Dermis microvascular lymphatic vessel endothelial cell (primary cell): ENCODE results near the gene NRDE2. TPM values are rescaled to one million over a fixed set of nuclear protein-coding genes. Genes with fewer than 3 reads are reported as not detected.
A peak's percentile ranks its signal among the peaks of the same experiment; 100 is the strongest.

Experiments
- DNase-seq, 2 donors: peaks; one replicate each; pipeline versions ENCODE4 v3.0.0 to v3.0.0-alpha.2; 2010; ENCODE audit warnings: low read depth in 2 of 2
- total RNA-seq: library from RNA; depleted of rRNA; stranded (reverse); fragments of >200 nt; gene quantifications from 2 replicates; pipeline ENCODE4 v1.2.1, GENCODE V29; 2014

The NRDE2 gene
- total RNA-seq, 1 donor from 2014 or later: 6.4 TPM

- DNase-seq: no peak
Observed at GRCh38 chr14:90299408-90299807, 32.3 kb downstream of the NRDE2 start.

DNA sequence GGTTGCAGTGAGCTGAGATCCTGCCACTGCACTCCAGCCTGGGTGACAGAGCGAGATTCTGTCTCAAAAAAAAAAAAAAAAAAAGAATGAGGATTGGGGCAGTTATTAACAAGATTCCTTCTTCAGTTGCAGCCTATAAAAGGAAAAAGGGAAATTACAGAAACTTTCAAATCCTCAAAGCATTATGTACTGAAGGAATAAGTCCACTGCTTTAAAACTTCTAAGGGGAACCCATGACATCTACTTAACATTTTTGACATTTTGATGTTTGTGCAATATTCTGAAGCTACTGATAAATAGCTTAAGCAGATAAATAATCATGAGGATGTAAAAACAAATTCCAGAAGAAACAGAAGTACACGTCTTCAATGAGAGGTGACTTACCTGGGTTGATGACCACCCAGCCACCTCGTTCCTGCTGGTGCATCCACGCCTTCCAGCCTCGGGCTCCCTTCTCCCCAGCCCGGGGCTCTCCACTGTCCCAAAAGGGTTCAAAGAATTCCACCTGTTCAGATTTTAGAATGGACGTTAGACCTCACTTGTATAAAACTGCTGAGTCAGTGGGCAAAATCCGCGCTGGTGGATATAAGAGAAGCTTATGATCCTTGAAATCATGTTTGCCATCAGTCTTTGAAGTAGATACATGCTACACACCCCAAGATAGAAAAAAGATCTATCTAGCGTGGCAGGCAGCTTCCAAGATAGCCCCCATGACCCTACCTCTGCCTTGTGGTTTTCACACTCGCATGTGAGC lies 33.7 kb downstream of the NRDE2 start:
- DNase-seq: no peak

DNA sequence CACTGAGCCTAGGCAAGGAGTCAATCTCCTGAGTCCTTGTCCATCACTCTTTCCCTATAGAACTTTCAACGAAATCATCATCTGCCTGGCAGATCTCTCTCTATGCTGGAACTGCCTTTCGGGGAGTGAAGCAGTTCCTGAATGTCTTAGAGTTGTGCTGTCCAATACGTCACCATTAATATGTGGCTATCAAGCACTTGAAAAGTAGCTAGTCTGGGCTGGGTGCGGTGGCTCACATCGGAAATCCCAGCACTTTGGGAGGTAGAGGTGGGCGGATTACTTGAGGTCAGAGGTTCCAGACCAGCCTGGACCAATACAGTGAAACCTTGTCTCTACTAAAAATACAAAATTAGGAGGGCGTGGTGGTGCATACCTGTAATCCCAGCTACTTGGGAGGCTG lies 35.1 kb downstream of the NRDE2 start:
- DNase-seq: no peak

- DNase-seq: no peak
Observed at GRCh38 chr14:90295870-90296516, 35.7 kb downstream of the NRDE2 start.

DNA sequence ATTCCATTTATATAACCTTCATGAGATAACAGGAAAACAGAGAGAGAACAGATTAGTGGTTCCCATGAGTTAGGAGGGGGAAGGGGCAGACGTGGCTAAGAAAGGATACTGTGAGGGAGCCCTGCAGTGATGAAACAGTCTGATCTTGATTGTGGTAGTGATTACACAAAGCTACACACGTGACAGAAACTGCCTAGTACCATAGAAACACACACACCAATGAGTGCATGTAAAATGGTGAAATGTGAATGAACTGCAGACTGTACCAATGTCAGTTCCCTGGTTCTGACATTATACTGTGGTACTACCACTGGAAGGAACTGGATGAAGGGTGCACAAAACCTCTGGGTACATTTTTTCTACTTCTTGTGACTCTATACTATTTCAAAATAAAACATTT lies 36.9 kb downstream of the NRDE2 start:
- DNase-seq: no peak

- DNase-seq: no peak
Observed at GRCh38 chr14:90293766-90294730, 37.7 kb downstream of the NRDE2 start.

- DNase-seq: no peak
Observed at GRCh38 chr14:90291699-90292098, 40.0 kb downstream of the NRDE2 start.

DNA sequence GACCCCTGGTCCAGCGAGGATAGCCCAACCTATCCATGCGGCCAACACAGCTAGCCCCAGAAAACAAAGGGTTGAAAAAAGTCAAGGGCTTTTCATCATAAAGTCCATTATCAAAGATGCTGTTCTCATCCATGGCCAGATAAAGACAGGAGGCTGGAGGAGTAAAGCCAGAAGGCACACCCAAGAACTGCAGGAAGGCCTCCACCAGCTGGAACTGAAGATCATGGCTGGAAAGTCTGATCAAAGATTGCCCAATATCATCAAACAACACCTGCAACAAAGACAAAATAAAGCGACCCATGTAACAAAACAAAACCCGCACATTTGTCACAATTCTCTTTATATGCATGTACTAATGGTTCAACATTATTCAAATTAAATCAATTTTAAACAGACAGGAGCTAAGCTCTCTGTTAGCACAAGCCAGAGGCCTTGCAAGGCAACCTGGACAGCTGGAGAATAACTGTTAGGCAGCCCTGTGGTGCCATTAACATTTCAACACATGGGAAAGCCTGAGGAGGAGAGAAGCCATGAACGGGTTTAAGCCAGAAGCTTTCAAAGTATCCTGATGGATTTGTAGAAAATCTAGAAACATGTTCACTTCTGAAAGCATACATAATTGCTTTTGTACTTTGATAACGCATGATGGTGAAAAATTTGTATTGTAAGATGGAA lies 41.3 kb downstream of the NRDE2 start:
- DNase-seq: no peak

DNA sequence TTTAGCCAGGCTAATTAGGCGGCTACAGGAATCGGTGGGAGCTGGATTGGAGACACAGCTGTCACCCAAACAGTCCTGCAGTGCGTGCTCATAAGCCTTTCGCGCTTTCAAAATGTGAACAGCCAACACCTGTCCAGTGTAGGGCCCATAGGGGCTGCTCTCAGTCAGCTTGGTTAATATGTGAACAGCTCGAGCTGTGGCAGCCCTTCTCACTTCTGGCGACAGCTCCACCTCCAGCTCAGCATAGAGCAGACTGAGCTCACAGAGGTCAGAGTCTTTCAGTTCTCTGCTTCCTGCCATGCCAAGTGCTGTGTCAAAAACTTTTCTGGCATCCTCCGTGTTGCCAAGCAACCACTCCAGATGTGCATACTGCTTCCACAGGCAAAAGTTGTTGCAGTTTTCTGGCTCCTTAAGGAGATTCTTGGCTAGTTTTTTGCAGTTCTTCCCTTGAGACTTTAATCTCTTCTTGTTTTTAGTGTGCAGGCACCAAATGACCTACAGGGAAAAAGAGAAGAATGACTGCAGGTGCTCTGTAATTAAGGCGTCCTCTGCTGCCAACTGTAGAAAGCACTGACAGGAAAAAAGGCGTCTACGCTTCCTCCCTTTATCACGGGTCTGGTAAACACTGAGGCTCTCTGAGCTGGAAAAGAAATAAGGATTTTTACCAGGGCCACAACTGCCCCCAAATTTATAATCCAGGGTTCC lies 42.9 kb downstream of the NRDE2 start:
- peak; percentile 32 to 73 for DNase-seq

DNA sequence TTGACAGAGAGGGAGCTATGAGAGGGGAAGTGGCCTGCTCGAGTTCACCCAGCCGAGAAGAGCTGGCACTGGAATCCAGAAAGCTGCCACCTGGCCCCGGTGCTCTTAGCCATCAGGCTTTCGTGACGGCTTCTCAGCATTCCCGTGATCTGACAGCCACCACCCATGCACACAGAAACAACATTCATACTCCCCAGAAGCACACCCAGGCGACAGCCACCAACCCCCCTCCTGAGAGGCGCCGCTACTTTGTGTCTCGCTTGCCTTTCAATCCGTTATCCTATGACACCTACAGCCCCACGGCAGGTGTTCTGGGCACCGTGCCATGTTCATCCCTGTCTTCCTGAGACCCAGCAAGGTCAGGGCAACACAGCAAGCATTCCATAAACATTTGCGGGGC lies 44.0 kb downstream of the NRDE2 start:
- no peak for DNase-seq

DNA sequence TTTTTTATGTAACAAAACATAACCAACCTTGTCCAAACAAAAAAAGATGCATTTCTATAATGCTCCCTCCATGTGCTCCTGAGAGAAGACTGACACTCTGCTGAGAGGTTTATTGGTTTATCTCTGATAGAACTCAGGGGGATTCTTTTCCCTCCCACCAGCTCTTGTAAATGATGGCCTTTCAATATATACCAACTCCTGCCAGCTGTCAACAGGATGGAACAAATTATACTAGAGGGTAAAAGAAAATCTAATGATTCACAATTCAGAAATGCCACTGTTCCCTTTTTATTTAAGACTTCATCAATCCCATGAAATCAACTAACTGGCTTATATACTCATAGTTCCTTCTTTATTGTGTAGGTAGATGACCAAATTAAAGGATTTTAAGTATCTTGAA lies 50.0 kb downstream of the NRDE2 start:
- no peak for DNase-seq

GRCh38 chr14:90281261-90281660 lies 50.5 kb downstream of the NRDE2 start:
- DNase-seq: peak in 1 of 2 donors; percentile 58

GRCh38 chr14:90280096-90280495 lies 51.6 kb downstream of the NRDE2 start:
- DNase-seq: no peak

- DNase-seq: no peak
Observed at GRCh38 chr14:90278199-90279175, 53.3 kb downstream of the NRDE2 start.

- no peak for DNase-seq
Observed at GRCh38 chr14:90277581-90278198, 54.1 kb downstream of the NRDE2 start.

- DNase-seq: peak in 1 of 2 donors; percentile 14
Observed at GRCh38 chr14:90276646-90277367, 54.9 kb downstream of the NRDE2 start.

DNA sequence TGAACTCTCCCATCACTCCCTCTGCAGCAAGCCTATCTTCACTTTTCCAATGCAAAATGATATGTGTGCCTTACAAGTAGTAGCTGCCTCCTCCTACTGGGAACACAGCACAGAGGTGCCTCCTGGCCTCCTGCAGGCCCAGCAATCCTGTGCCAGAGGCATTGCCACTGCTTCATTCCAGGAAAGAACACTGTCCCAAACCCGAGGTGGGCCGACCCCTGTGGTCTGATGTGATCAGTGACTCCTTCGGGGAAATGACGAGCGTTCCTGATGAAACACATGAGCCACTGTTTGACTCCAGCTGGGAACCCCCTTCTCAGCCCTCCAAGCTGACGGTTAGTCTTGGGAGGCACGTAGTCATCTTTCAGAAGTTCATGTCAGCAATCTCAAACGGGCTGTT lies 55.9 kb downstream of the NRDE2 start:
- DNase-seq: peak in 1 of 2 donors; percentile 72

DNA sequence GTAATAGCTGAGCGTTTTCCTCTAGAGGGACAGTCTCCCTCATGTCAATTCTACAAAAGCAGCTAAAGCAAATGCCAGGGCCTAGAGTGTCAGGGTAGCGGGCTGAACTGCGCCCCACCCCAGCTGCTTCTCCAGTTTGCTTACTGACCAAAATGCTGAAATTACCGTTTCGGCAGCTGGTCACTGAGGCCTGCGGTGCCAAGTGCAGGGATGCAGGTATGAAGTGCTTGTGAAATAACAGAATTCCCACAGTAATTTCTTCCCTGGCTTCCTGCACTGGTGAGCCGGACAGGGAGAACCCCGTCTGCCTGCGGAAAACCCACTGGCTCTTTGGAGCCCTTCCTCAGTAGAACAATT lies 56.3 kb downstream of the NRDE2 start:
- DNase-seq: no peak
